COR-L47 (cell line): ENCODE data around the gene EAF2.
A peak's percentile ranks its signal among the peaks of the same experiment; 100 is the strongest.
"Not testable (repeated sequence)": the region's sequence is repeated elsewhere in the genome, so short reads cannot be mapped to it uniquely, and the experiment has no call there.

Source experiments
- DNase-seq: peaks from one replicate; lab custom pipeline; 2025; lab: John Stamatoyannopoulos, UW

EAF2 gene

GRCh38 chr3:121834671-121835464 is at the start of gene EAF2, which contains the start of gene IQCB1:
TSS of gene EAF2 (plus strand) at chr3:121835209. CDS start at chr3:121835286, 77 bp downstream.
TSS of gene IQCB1 (minus strand) at chr3:121835060. CDS start at chr3:121828960, 6,100 bp downstream.
- DNase-seq: peak; percentile 99

- DNase-seq: no peak
Observed at GRCh38 chr3:121786485-121786884, 48.5 kb upstream of the EAF2 start.

- no peak for DNase-seq
Observed at GRCh38 chr3:121793078-121793477, 41.9 kb upstream of the EAF2 start.

- DNase-seq: no peak
Observed at GRCh38 chr3:121794264-121794983, 40.6 kb upstream of the EAF2 start.

- no peak for DNase-seq
Observed at GRCh38 chr3:121796970-121797369, 38.0 kb upstream of the EAF2 start.

GRCh38 chr3:121800906-121801305 is 34.1 kb upstream of the EAF2 start:
- DNase-seq: no peak

GRCh38 chr3:121803771-121804320 is 31.2 kb upstream of the EAF2 start:
- no peak for DNase-seq

- no peak for DNase-seq
Observed at GRCh38 chr3:121809249-121809648, 25.8 kb upstream of the EAF2 start.

GRCh38 chr3:121817753-121818152 is 17.3 kb upstream of the EAF2 start:
- no peak for DNase-seq

GRCh38 chr3:121818578-121818977 is 16.4 kb upstream of the EAF2 start:
- no peak for DNase-seq

GRCh38 chr3:121819236-121819635 is 15.8 kb upstream of the EAF2 start:
- no peak for DNase-seq

- no peak for DNase-seq
Observed at GRCh38 chr3:121821421-121822199, 13.4 kb upstream of the EAF2 start.

- no peak for DNase-seq
Observed at GRCh38 chr3:121822973-121823372, 12.0 kb upstream of the EAF2 start.

- DNase-seq: peak; percentile 26
Observed at GRCh38 chr3:121834157-121834670, 795 bp upstream of the EAF2 start.

- DNase-seq: no peak
Observed at GRCh38 chr3:121835465-121835801, 424 bp downstream of the EAF2 start.

GRCh38 chr3:121836064-121836463 is 1.1 kb downstream of the EAF2 start:
- DNase-seq: no peak

GRCh38 chr3:121836481-121836880 is 1.5 kb downstream of the EAF2 start:
- no peak for DNase-seq

- no peak for DNase-seq
Observed at GRCh38 chr3:121839962-121840361, 5.0 kb downstream of the EAF2 start.

- DNase-seq: no peak
Observed at GRCh38 chr3:121844892-121845291, 9.9 kb downstream of the EAF2 start.

GRCh38 chr3:121852256-121852655 is 17.2 kb downstream of the EAF2 start:
- no peak for DNase-seq

GRCh38 chr3:121855555-121855954 is 20.5 kb downstream of the EAF2 start:
- DNase-seq: peak; percentile 33

- not testable (repeated sequence) for DNase-seq
Observed at GRCh38 chr3:121857778-121858177, 22.8 kb downstream of the EAF2 start.
